GM12892 (cell line): ENCODE results near the gene RIC8A.

ENCODE experiments used
- POLR2A ChIP-seq: IDR thresholded peaks from 2 replicates; pipeline ENCODE4 v1.6.1; 2011; ENCODE audit warnings: low read depth, low read length, control low read depth
- POLR2AphosphoS5 ChIP-seq: IDR thresholded peaks from 2 replicates; pipeline ENCODE4 v1.6.1; 2011; ENCODE audit warnings: low read depth, low read length, control low read depth

DNA sequence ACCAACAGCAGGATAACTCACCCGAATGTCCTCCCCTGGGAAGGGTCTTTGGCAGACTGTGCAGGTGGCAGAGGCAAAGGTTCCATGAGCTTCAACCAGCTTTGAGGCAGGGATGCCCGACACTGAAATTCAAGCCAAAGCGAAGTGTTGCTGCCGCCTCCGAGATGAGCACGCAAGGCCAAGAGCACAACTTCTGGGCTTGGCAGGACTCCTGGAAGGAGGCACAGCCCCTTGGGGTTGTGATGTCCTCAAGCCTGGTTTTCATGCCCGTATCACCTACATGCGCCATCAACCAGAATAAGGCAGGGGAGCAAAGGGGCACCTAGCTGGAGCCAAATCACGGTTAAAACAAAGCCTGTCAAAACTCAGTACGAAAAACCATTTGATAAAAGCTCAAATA, 22.9 kb downstream of the RIC8A start:
- TF ChIP-seq POLR2AphosphoS5 (no peak), POLR2A (no peak)
